ENCODE measurements around the gene SNX18. TPM values are rescaled to one million over a fixed set of nuclear protein-coding genes. Genes with fewer than 3 reads are reported as not detected.
"Not testable (repeated sequence)": the region's sequence is repeated elsewhere in the genome, so short reads cannot be mapped to it uniquely, and the experiment has no call there.

Gene SNX18
- total RNA-seq (2014; rRNA removed; shearing (Covaris generic); ENCODE audit: low replicate concordance), result 4.3 and 6.7 TPM in 2 replicates

GRCh38 chr5:54517512-54518145, at the start of gene SNX18:
Gene SNX18, plus strand, starts transcription at chr5:54517759. Its CDS starts 194 bp downstream, at chr5:54517953.
- in situ Hi-C loops (cut with HindIII; ENCODE audit: low pct_unique_long_range_greater_than_20kb, low sequenced_read_pairs), result no loop called here
- peak; percentile 77 for DNase-seq (ENCODE audit: low read depth)

GRCh38 chr5:54469622-54470021, 47.9 kb upstream of the SNX18 start:
- no peak for DNase-seq (ENCODE audit: low read depth)
- in situ Hi-C loops (cut with HindIII; ENCODE audit: low pct_unique_long_range_greater_than_20kb, low sequenced_read_pairs), result no loop called here

DNA sequence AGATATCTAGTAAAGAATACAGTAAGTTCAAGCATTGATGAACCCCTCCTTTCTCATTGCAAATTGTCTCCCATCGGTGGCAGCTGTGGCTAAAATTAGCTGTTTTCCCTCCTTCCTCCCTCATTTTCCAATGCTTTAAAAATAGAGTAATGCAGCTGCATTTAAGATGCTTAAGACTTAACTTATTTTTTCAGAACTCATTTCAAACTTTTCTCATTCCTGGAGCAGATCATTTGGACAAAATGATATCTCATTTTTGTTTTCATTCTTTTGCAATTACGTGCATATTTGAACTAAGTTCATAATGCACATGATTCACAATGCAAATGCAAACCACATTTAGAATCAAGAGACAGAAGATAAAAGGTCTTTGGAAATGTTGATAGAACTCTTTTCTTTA, 47.4 kb upstream of the SNX18 start:
- DNase-seq (ENCODE audit: low read depth), result no peak
- in situ Hi-C loops (cut with HindIII; ENCODE audit: low pct_unique_long_range_greater_than_20kb, low sequenced_read_pairs), result no loop called here

DNA sequence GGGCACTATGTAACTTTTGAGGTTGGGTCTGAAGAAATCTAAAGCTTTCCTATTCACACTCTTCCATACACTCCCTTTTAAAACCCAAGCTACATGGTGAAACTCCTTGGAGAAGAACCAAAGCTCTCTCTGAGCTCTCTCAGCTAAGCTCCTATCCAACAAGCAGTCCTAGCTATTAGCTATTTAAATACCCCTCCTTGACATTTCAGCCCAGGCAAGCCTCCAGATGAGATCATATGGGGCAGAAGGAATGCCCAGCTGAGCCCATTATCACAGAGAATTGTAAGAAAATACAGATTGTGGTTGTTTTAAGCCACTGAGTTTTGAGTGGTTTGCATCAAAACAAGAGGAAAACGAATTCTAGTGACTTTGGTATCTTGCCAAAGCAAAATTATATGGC, 46.9 kb upstream of the SNX18 start:
- DNase-seq (ENCODE audit: low read depth), result no peak
- in situ Hi-C loops (cut with HindIII; ENCODE audit: low pct_unique_long_range_greater_than_20kb, low sequenced_read_pairs), result no loop called here

- no peak for DNase-seq (ENCODE audit: low read depth)
- in situ Hi-C loops (cut with HindIII; ENCODE audit: low pct_unique_long_range_greater_than_20kb, low sequenced_read_pairs), result no loop called here
These were observed 46.2 kb upstream of the SNX18 start for GRCh38 chr5:54471398-54471797.

GRCh38 chr5:54476682-54477081, 40.9 kb upstream of the SNX18 start:
- in situ Hi-C loops (cut with HindIII; ENCODE audit: low pct_unique_long_range_greater_than_20kb, low sequenced_read_pairs), result no loop called here
- DNase-seq (ENCODE audit: low read depth), result no peak

- DNase-seq (ENCODE audit: low read depth), result no peak
- in situ Hi-C loops (cut with HindIII; ENCODE audit: low pct_unique_long_range_greater_than_20kb, low sequenced_read_pairs), result no loop called here
These were observed 39.5 kb upstream of the SNX18 start for GRCh38 chr5:54477941-54478478.

DNA sequence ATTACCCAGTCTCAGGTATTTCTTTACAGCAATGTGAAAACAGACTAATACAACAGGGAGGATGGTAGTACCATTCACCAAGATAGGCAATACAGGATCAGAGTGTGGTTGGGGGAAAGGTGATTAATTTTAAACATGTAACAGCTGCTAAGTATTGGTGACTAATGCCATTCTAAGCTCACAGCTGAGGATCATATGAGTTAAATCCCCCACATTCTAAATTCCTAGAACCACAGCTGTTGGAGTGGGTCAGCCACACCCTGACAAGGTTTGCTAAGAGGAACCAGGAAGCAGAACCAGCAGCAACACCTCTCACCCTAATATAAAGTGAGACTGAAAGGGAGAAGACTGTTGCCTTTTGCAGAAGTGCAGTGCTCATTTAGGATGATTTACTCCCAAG, 37.3 kb upstream of the SNX18 start:
- no peak for DNase-seq (ENCODE audit: low read depth)
- in situ Hi-C loops (cut with HindIII; ENCODE audit: low pct_unique_long_range_greater_than_20kb, low sequenced_read_pairs), result no loop called here

DNA sequence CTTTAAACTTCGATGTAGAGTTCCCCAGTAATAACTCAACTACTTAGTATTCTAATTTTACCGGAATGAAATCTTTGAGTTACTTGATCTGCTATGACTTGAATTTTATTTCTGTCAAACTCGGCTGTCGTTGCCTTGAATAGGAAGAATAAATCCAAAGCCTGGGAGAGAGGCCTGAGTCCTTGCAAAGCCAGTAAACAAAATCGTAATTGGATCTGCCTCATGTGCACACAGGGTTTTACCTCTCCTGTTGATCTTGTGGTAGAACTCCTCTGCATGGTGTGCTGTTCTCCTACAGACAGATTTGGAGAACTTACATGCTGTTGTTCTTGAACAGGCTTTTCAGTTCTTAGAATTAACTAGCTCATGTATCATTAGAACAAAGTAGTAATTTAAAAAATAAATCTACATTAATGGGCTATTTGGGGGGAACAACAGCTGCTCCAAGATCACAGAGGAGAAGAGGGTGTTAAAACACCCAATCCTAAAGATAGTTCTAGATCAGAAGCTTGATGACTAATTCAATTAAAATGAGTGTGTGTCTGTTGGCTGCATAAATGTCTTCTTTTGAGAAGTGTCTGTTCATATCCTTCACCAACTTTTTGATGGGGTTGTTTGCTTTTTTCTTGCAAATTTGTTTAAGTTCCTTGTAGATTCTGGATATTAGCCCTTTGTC, 33.2 kb upstream of the SNX18 start:
- in situ Hi-C loops (cut with HindIII; ENCODE audit: low pct_unique_long_range_greater_than_20kb, low sequenced_read_pairs), result no loop called here
- no peak for DNase-seq (ENCODE audit: low read depth)

GRCh38 chr5:54485659-54486058, 31.9 kb upstream of the SNX18 start:
- in situ Hi-C loops (cut with HindIII; ENCODE audit: low pct_unique_long_range_greater_than_20kb, low sequenced_read_pairs); DNase-seq (ENCODE audit: low read depth): not testable (repeated sequence)

GRCh38 chr5:54489648-54489979, 27.9 kb upstream of the SNX18 start:
- DNase-seq (ENCODE audit: low read depth); in situ Hi-C loops (cut with HindIII; ENCODE audit: low pct_unique_long_range_greater_than_20kb, low sequenced_read_pairs): not testable (repeated sequence)

- DNase-seq (ENCODE audit: low read depth), result no peak
- in situ Hi-C loops (cut with HindIII; ENCODE audit: low pct_unique_long_range_greater_than_20kb, low sequenced_read_pairs), result no loop called here
These were observed 26.2 kb upstream of the SNX18 start for GRCh38 chr5:54491326-54491725.

DNA sequence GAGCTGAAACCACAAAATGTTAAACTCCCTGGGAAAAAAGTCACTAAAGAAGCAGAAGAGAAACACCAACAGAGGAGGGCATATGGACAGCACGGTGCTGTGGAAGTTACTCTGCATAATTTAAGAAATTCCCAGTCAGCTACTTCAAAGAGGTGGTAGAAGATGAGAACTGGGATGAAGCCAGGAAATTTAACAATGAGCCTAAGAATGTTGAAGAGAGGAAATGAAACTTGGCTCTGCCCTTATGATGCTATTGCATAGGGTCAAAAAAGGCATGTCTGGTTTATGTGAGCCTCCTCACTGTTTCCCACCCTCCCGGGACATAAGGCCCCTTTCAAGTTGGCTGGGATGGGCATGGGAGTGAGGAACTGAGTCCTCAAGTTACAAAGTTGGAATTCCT, 25.4 kb upstream of the SNX18 start:
- no peak for DNase-seq (ENCODE audit: low read depth)
- in situ Hi-C loops (cut with HindIII; ENCODE audit: low pct_unique_long_range_greater_than_20kb, low sequenced_read_pairs), result no loop called here

DNA sequence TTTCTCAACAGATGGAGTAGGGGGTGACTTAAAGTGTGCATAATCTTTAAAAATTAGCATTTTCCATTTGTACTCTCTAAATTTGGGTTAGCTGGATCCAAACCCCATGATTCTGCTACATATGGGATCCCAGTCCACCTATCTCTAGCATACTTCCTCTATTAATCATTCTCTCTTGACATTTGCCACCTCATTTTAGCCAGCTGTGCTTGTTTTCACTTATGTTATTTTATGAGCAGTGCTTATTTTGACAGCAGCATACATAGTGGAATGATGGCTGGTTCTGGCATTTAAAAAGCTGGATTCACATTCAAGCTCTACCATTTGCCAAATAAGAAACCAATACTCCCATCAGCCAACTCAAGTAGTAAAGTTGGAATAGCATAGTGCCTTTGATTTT, 22.5 kb upstream of the SNX18 start:
- DNase-seq (ENCODE audit: low read depth), result no peak

DNA sequence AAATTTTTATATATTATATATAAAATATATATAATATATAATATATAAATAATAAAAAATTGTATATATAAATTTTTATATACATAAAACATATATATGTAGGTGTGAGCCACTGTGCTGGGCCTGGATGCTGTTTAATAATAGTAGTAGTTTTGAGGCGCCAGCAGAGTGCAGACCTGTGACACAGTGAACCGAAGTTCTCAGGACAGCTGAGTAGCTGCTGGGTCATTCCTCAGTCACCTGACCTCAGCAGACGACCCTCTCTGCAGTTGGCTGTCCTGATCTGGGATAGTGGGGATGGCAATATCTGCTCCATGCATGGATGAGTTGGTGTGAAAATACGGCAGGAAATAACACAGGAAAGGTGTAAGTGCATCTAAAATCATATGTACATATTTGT, 3.3 kb upstream of the SNX18 start:
- DNase-seq (ENCODE audit: low read depth), result peak; percentile 44

More for the DNA sequence above, 22.5 kb upstream of the SNX18 start:
- in situ Hi-C loops (cut with HindIII; ENCODE audit: low pct_unique_long_range_greater_than_20kb, low sequenced_read_pairs), result no loop called here

DNA sequence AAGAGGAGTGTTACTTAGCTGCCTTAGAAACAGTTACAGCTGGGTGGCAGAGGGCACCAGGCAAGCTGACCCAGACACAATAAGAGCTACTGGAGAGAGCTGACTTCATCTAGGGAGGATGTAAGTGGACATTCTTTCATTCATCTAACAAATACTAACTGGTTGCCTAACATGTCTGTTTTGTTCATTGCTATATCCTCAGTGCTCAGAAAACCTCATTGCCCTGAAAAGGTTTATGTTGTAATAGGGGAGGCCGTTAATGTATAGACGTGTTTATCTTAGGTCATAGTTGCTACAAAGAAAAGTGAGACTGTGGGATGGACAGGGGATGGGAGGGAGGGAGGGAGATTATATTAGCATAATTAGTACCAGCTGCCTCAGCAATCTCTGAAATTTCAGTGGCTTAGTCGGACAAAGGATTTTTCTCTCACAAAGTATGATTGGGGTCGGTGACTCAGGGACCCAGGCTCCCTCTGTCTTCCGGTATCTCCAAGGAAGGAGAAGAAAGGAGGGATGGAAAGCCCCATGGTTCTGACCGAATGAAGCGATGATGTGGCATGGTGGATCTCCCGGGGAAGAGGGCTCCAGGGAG, 2.6 kb upstream of the SNX18 start:
- DNase-seq (ENCODE audit: low read depth), result peak; percentile 52
- in situ Hi-C loops (cut with HindIII; ENCODE audit: low pct_unique_long_range_greater_than_20kb, low sequenced_read_pairs), result no loop called here

More for the DNA sequence above, 3.3 kb upstream of the SNX18 start:
- in situ Hi-C loops (cut with HindIII; ENCODE audit: low pct_unique_long_range_greater_than_20kb, low sequenced_read_pairs), result no loop called here

- DNase-seq (ENCODE audit: low read depth), result no peak
- in situ Hi-C loops (cut with HindIII; ENCODE audit: low pct_unique_long_range_greater_than_20kb, low sequenced_read_pairs), result no loop called here
These were observed 1.9 kb upstream of the SNX18 start for GRCh38 chr5:54515634-54516033.

DNA sequence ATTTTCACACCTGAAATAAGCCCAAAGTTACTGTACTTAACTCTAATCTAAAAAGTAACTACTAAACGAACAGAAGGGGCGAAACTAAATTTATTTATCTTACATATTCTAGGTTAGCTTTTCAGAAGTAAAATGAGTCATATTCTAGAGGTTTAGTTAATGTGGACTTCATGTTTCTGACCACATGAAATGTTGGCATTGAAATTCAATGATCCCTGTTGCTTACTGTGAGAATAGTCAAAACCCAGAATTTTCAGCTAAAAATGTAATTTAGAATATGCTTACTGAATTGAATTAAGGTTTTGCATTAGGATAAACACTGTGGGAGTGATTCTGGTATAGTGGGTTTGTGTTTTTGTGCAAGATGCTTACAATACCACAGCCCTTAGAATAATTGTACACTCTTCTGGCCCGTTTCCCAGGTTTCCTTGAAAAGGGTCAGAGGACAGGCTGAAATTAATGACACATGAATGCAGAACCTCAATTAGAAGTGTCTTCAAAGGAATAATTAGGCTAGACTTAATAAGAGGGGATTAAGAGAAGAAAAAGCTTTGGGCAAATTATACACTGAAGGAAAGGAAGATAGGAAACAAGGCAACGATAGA, 1.4 kb upstream of the SNX18 start:
- no peak for DNase-seq (ENCODE audit: low read depth)
- in situ Hi-C loops (cut with HindIII; ENCODE audit: low pct_unique_long_range_greater_than_20kb, low sequenced_read_pairs), result no loop called here

DNA sequence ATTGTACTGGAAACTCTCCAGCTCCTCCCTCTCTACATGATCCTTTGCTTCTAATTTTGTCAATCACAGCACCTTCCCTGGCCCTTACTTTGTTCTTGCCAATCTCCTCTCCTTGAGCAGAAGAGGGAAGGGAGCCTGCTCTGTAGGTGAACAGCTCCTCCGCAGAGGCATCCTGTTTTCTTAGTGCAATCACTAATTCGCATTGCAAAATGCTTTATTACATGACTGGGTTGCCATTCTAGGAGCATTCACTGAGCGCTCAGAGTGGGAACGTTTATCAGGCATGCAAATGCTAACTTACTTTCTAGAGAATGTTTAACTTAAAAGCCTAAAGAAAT, 416 bp upstream of the SNX18 start:
- in situ Hi-C loops (cut with HindIII; ENCODE audit: low pct_unique_long_range_greater_than_20kb, low sequenced_read_pairs), result no loop called here
- DNase-seq (ENCODE audit: low read depth), result no peak

Measured in Caki2 (cell line).